ENCODE results near the gene WDFY2. TPM values are rescaled to one million over a fixed set of nuclear protein-coding genes. Genes with fewer than 3 reads are reported as not detected.

Gene WDFY2
- total and polyA plus RNA-seq, 2 of the 8 experiments (the other 6 are each of a cell fraction or from before 2014, with no cell fraction given), result 13.9 to 29.0 TPM

GRCh38 chr13:51772105-51772455 lies 187.8 kb downstream of the WDFY2 start:
- no peak overlapping the region for H3K4me2 ChIP-seq (ENCODE audit: insufficient read depth in 1 of 2, low read depth in 2 of 2, low read length in 2 of 2)
- H2BK15ac ChIP-seq (ENCODE audit: low read length), result no peak overlapping the region
- no peak overlapping the region for H3K18ac ChIP-seq (ENCODE audit: extremely low read depth, low read length)
- no peaks in the 10 kb centered on the region for H3K79me2 ChIP-seq (ENCODE audit: control insufficient read depth in 1 of 2, insufficient read depth in 2 of 2, low read length in 2 of 2)
- H3K23me2 ChIP-seq (ENCODE audit: low read depth, low read length), result no peaks in the 10 kb centered on the region
- H2BK120ac ChIP-seq (replicated peaks; ENCODE audit: low read depth, low read length), result no peak overlapping the region
- no peak overlapping the region for H2BK5ac ChIP-seq (ENCODE audit: low read depth, low read length)
- no peak overlapping the region for H3K27ac ChIP-seq (ENCODE audit: low read depth, low read length)
- no peak overlapping the region for H3K4ac ChIP-seq (replicated peaks; ENCODE audit: insufficient read length, low read depth, low read length)
- H2AK5ac ChIP-seq (ENCODE audit: low read depth, low read length), result no peak overlapping the region
- peaks cover 7 to 12% (median 9%) of the 10 kb centered on the region in 4 experiments for H3K4me1 ChIP-seq (replicated peaks in 1 of 4; ENCODE audit: control insufficient read depth in 3 of 4, insufficient read depth in 4 of 4, low read length in 3 of 4)
- 0 out of 2 replicates have a peak, but pooled peaks have one; percentile 12 for TF ChIP-seq POLR2AphosphoS5 (IDR thresholded peaks at IDR 0.05; ENCODE audit: low read depth, low read length)
- no peak for TF ChIP-seq RFX5 (IDR thresholded peaks at IDR 0.05; ENCODE audit: borderline replicate concordance, low read depth, low read length)
- no peaks in the 10 kb centered on the region for H3K9me3 ChIP-seq (ENCODE audit: insufficient read depth in 2 of 2, low read depth in 1 of 2, low read length in 1 of 2)
- DNase-seq (ENCODE audit: low read depth in 1 of 2, low spot score in 2 of 2) (no peak), FAIRE-seq (no peak)
- no peaks in the 10 kb centered on the region for H3K27me3 ChIP-seq (replicated peaks in 1 of 4; ENCODE audit: control insufficient read depth in 3 of 4, extremely low read depth in 1 of 4, insufficient read depth in 3 of 4, low read length in 3 of 4)
- POLR2A ChIA-PET (ENCODE audit: partially characterized antibody), result interaction anchor here (0.6 to 3.0 kb wide), 5 partner anchors 10 to 322 kb away, joined by 3 to 20 read pairs (median 5); partner anchors contain the start of gene INTS6
- H4K91ac ChIP-seq (replicated peaks; ENCODE audit: insufficient read length, low read length), result no peak overlapping the region
- H2BK12ac ChIP-seq (ENCODE audit: low read depth, low read length), result no peak overlapping the region
- no peak overlapping the region for H3K23ac ChIP-seq (ENCODE audit: insufficient read length)
- no peak overlapping the region for H3K9ac ChIP-seq (replicated peaks in 1 of 4; ENCODE audit: extremely low read depth in 1 of 4, low read depth in 3 of 4, low read length in 3 of 4)
- H4K8ac ChIP-seq (ENCODE audit: extremely low read depth, insufficient read depth, low read length), result no peak overlapping the region
- H4K5ac ChIP-seq (ENCODE audit: insufficient read length, low read depth, low read length), result no peak overlapping the region
- H4K20me1 ChIP-seq (replicated peaks in 1 of 2; ENCODE audit: control insufficient read depth in 1 of 2, insufficient read depth in 2 of 2, low read length in 2 of 2), result peaks cover 0 to 3% of the 10 kb centered on the region in 2 experiments
- H3K79me1 ChIP-seq (ENCODE audit: low read depth, low read length), result no peaks in the 10 kb centered on the region
- no peak overlapping the region for H2AFZ ChIP-seq (ENCODE audit: low read length)
- WGBS, 2 experiments (ENCODE audit: extremely low coverage in 1 of 2, insufficient coverage in 1 of 2, insufficient read length in 1 of 2, insufficient replicate concordance in 2 of 2, low coverage in 1 of 2, low lambda C conversion rate in 2 of 2, missing lambda C conversion rate in 1 of 2), result 87% methylated on average over 9 of the region's 9 CpGs; no CpG with 5 or more reads in 1 of the 2 experiments
- CTCF ChIA-PET (ENCODE audit: partially characterized antibody), result interaction anchor here (0.8 to 2.8 kb wide), 6 partner anchors 14 to 327 kb away, joined by 3 to 12 read pairs (median 4); no protein-coding TSS in a partner anchor
- H3K4me3 ChIP-seq (ENCODE audit: extremely low read depth in 1 of 4, insufficient read depth in 2 of 4, low read depth in 3 of 4, low read length in 4 of 4), result no peak overlapping the region
- H3K14ac ChIP-seq (ENCODE audit: insufficient read length), result no peak overlapping the region
- no peak overlapping the region for H2BK20ac ChIP-seq (ENCODE audit: low read length)
- H3K36me3 ChIP-seq (ENCODE audit: control insufficient read depth in 2 of 4, insufficient read depth in 4 of 4, low read length in 3 of 4), result no peaks in the 10 kb centered on the region
- no peak overlapping the region for H3K56ac ChIP-seq (replicated peaks; ENCODE audit: insufficient read length, low read depth, low read length)

All from H1 (cell line).